Caco-2 (cell line): ENCODE results near the gene ARSB. TPM values are rescaled to one million over a fixed set of nuclear protein-coding genes. Genes with fewer than 3 reads are reported as not detected.
"Not testable (repeated sequence)": the region's sequence is repeated elsewhere in the genome, so short reads cannot be mapped to it uniquely, and the experiment has no call there.

Experiments used
- BruUV-seq: library from RNA; stranded (reverse); fragments of 400-500 nt; replicated peaks from 2 replicates; lab custom pipeline; 2021; lab: Mats Ljungman, UMichigan
- CTCF ChIA-PET: fragments of 300-600 bp; sonication (Branson Sonifier 250); formaldehyde crosslinking; loops from one replicate; lab custom pipeline; 2022; ENCODE audit warnings: antibody characterized with exemption; lab: Charles Lee
- POLR2A ChIA-PET: fragments of 300-600 bp; sonication (Branson Sonifier 250); formaldehyde crosslinking; loops from one replicate; lab custom pipeline; 2022; ENCODE audit warnings: antibody characterized with exemption; lab: Charles Lee
- DNase-seq, 2 experiments: peaks; one replicate each; pipeline versions ENCODE4 v3.0.0 to v3.0.0-alpha.2; 2020 to 2022
- H3K27me3 ChIP-seq: replicated peaks from 2 replicates; pipeline ENCODE4 v1.6.0; 2011; ENCODE audit warnings: low read length; ENCODE audit not compliant: control insufficient read depth, insufficient read depth
- H3K36me3 ChIP-seq: 2 replicates; pipeline ENCODE4 v1.5.1; 2011; ENCODE audit warnings: low read length; ENCODE audit not compliant: control insufficient read depth, insufficient read depth
- H3K4me1 ChIP-seq: fragments of 250-450 bp; sonication (Bioruptor Pico); 2 replicates; pipeline ENCODE4 v1.5.1; 2020; ENCODE audit warnings: mild to moderate bottlenecking
- H3K4me3 ChIP-seq: 2 replicates; pipeline ENCODE4 v1.5.1; 2011; ENCODE audit warnings: low read depth, mild to moderate bottlenecking, control low read depth, low read length
- H3K9me3 ChIP-seq: fragments of 250-450 bp; sonication (Bioruptor Pico); 2 replicates; pipeline ENCODE4 v1.5.1; 2020; ENCODE audit warnings: mild to moderate bottlenecking, moderate library complexity
- H3K27ac Mint-ChIP-seq: one replicate; pipeline ENCODE4 v1.8.0; 2022; ENCODE audit warnings: mixed read lengths; ENCODE audit not compliant: unreplicated experiment
- H3K27me3 Mint-ChIP-seq: one replicate; pipeline ENCODE4 v1.8.0; 2022; ENCODE audit warnings: mixed read lengths; ENCODE audit not compliant: insufficient read depth, unreplicated experiment
- H3K36me3 Mint-ChIP-seq: one replicate; pipeline ENCODE4 v1.8.0; 2022; ENCODE audit warnings: mild to moderate bottlenecking, mixed read lengths; ENCODE audit not compliant: insufficient read depth, unreplicated experiment
- H3K4me1 Mint-ChIP-seq: one replicate; pipeline ENCODE4 v1.8.0; 2022; ENCODE audit warnings: low read depth, mixed read lengths; ENCODE audit not compliant: unreplicated experiment
- H3K4me3 Mint-ChIP-seq: one replicate; pipeline ENCODE4 v1.8.0; 2022; ENCODE audit warnings: mild to moderate bottlenecking, moderate library complexity, mixed read lengths; ENCODE audit not compliant: unreplicated experiment
- H3K9me3 Mint-ChIP-seq: one replicate; pipeline ENCODE4 v1.8.0; 2022; ENCODE audit warnings: mixed read lengths; ENCODE audit not compliant: unreplicated experiment
- CTCF ChIP-seq, 2 experiments: fragments of 200-600 bp in 1 of 2; IDR thresholded peaks; 1 replicate in 1 of 2; 2 replicates in 1 of 2; pipeline versions ENCODE4 v1.5.1 to v1.8.0; 2011 to 2022; ENCODE audit warnings: antibody characterized with exemption in 1 of 2, control low read depth in 1 of 2, inconsistent platforms in 1 of 2, low read depth in 1 of 2, low read length in 1 of 2, mild to moderate bottlenecking in 1 of 2, moderate library complexity in 1 of 2; ENCODE audit not compliant: insufficient read depth in 1 of 2, severe bottlenecking in 1 of 2, unreplicated experiment in 1 of 2
- intact Hi-C: fragments of 100-400 bp; cut with micrococcal nuclease; formaldehyde crosslinking; loops from one replicate; pipeline ENCODE4 v1.10.0; 2022; ENCODE audit not compliant: unreplicated experiment
- total RNA-seq: library from RNA; stranded (reverse); gene quantifications from 2 replicates; pipeline ENCODE4 v1.2.3, GENCODE V29; 2022

Gene ARSB
- total RNA-seq, 1 experiment from 2014 or later = 17.4 TPM

GRCh38 chr5:78735834-78736463, 249.2 kb downstream of the ARSB start:
- CTCF ChIA-PET = no interaction called here
- no peak overlapping the region for H3K4me3 Mint-ChIP-seq
- no peaks in the 10 kb centered on the region for H3K36me3 ChIP-seq
- H3K27ac Mint-ChIP-seq = no peak overlapping the region
- TF ChIP-seq CTCF (IDR thresholded peaks at IDR 0.05; ENCODE audit: insufficient read depth in 1 of 2, low read depth in 1 of 2, low read length in 1 of 2, severe bottlenecking in 1 of 2, unreplicated experiment in 1 of 2) = no peak
- no peaks in the 10 kb centered on the region for H3K4me1 ChIP-seq
- no peaks in the 10 kb centered on the region for H3K9me3 ChIP-seq
- no peaks in the 10 kb centered on the region for H3K9me3 Mint-ChIP-seq
- POLR2A ChIA-PET = no interaction called here
- no TSS peak for BruUV-seq
- no peaks in the 10 kb centered on the region for H3K36me3 Mint-ChIP-seq
- intact Hi-C loops = no loop called here
- H3K4me3 ChIP-seq = no peak overlapping the region
- no peaks in the 10 kb centered on the region for H3K27me3 ChIP-seq
- H3K27me3 Mint-ChIP-seq = no peaks in the 10 kb centered on the region
- DNase-seq = no peak
- peaks cover 8% of the 10 kb centered on the region for H3K4me1 Mint-ChIP-seq

GRCh38 chr5:78734950-78735349, 250.2 kb downstream of the ARSB start:
- Histone ChIP-seq H3K27me3 (no peaks in the 10 kb centered on the region), H3K4me3 (no peak overlapping the region), H3K4me1 (no peaks in the 10 kb centered on the region), H3K9me3 (no peaks in the 10 kb centered on the region), H3K36me3 (no peaks in the 10 kb centered on the region)
- no peak for TF ChIP-seq CTCF (IDR thresholded peaks at IDR 0.05; ENCODE audit: insufficient read depth in 1 of 2, low read depth in 1 of 2, low read length in 1 of 2, severe bottlenecking in 1 of 2, unreplicated experiment in 1 of 2)
- intact Hi-C loops = no loop called here
- ChIA-PET CTCF (no interaction called here), POLR2A (no interaction called here)
- Mint-ChIP-seq H3K4me3 (no peak overlapping the region), H3K9me3 (no peaks in the 10 kb centered on the region), H3K27me3 (no peaks in the 10 kb centered on the region), H3K36me3 (no peaks in the 10 kb centered on the region), H3K27ac (no peak overlapping the region), H3K4me1 (peaks cover 8% of the 10 kb centered on the region)
- no TSS peak for BruUV-seq
- no peak for DNase-seq

- no peak overlapping the region for H3K4me3 ChIP-seq
- H3K27me3 ChIP-seq = no peaks in the 10 kb centered on the region
- intact Hi-C loops = no loop called here
- no peaks in the 10 kb centered on the region for H3K9me3 ChIP-seq
- DNase-seq = no peak
- no peaks in the 10 kb centered on the region for H3K4me1 ChIP-seq
- no peaks in the 10 kb centered on the region for H3K9me3 Mint-ChIP-seq
- H3K36me3 Mint-ChIP-seq = no peaks in the 10 kb centered on the region
- TF ChIP-seq CTCF (IDR thresholded peaks at IDR 0.05; ENCODE audit: insufficient read depth in 1 of 2, low read depth in 1 of 2, low read length in 1 of 2, severe bottlenecking in 1 of 2, unreplicated experiment in 1 of 2) = no peak
- H3K36me3 ChIP-seq = no peaks in the 10 kb centered on the region
- no TSS peak for BruUV-seq
- peaks cover 8% of the 10 kb centered on the region for H3K4me1 Mint-ChIP-seq
- no peak overlapping the region for H3K4me3 Mint-ChIP-seq
- POLR2A ChIA-PET = no interaction called here
- CTCF ChIA-PET = no interaction called here
- no peak overlapping the region for H3K27ac Mint-ChIP-seq
- no peaks in the 10 kb centered on the region for H3K27me3 Mint-ChIP-seq
These were observed 250.8 kb downstream of the ARSB start for GRCh38 chr5:78734094-78734845.

- CTCF ChIA-PET, intact Hi-C loops, H3K27ac Mint-ChIP-seq, H3K36me3 Mint-ChIP-seq, H3K9me3 ChIP-seq, H3K4me1 Mint-ChIP-seq, H3K4me3 ChIP-seq, POLR2A ChIA-PET, H3K36me3 ChIP-seq, H3K27me3 ChIP-seq, H3K9me3 Mint-ChIP-seq, DNase-seq, H3K4me1 ChIP-seq, H3K4me3 Mint-ChIP-seq, H3K27me3 Mint-ChIP-seq, BruUV-seq: not testable (repeated sequence)
These were observed 252.4 kb downstream of the ARSB start for GRCh38 chr5:78732721-78733120.
